ENCODE results near the gene OTOGL. TPM values are rescaled to one million over a fixed set of nuclear protein-coding genes. Genes with fewer than 3 reads are reported as not detected.
"Not testable (repeated sequence)": the region's sequence is repeated elsewhere in the genome, so short reads cannot be mapped to it uniquely, and the experiment has no call there.

OTOGL gene
- total and polyA plus RNA-seq, 4 donors, result 0.54 to 0.99 (median 0.57) TPM

DNA sequence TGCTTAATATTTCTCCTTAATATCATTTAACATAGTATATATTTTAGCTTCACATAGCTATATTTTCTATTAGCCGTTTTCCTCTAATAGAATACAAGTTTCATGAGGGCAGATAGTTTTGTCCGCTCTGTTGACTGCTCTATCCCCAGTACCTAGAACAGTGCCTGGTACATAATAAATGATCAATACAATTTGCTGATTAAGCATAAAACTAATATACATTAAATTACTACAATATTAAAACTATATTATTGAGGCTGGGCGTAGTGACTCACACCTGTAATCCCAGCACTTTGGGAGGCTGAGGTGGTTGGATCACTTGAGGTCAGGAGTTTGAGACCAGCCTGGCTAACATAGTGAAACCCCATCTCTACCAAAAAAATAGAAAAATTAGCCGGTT lies 128.6 kb downstream of the OTOGL start:
- H3K4me3 ChIP-seq (ENCODE audit: low read depth, low read length); H3K27ac ChIP-seq (ENCODE audit: low read depth, low read length); H3K9me3 ChIP-seq (ENCODE audit: control insufficient read depth, insufficient read depth, low read length); H3K36me3 ChIP-seq (ENCODE audit: control insufficient read depth, insufficient read depth, low read length); DNase-seq (ENCODE audit: low read depth in 4 of 6, low spot score in 6 of 6); H3K4me1 ChIP-seq (ENCODE audit: control insufficient read depth, insufficient read depth, low read length); H3K27me3 ChIP-seq (ENCODE audit: control insufficient read depth, insufficient read depth, low read length): not testable (repeated sequence)
- 100% methylated on average over 1 of the region's 4 CpGs for WGBS (ENCODE audit: insufficient coverage)

DNA sequence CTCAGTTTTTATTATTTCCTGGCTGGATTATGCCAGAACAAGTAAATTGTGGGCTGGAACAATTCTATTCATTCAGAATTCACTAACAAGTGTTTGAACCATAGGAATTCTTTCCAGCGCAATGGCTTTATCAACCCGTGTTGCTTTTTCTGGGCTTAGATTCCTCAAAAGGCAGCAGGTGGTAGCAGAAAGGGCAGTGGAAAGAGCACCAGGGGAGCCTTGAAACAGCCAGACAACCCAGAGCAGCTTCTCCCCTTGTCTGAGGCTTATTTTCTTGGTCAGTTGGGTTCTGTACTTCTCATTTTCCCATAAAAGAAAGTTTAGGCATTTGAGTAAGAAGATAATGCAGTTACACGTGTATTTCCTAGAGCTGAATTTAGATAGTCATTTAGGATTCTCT lies 130.7 kb downstream of the OTOGL start:
- H3K4me3 ChIP-seq (ENCODE audit: low read depth, low read length), result no peak overlapping the region
- no peaks in the 10 kb centered on the region for H3K36me3 ChIP-seq (ENCODE audit: control insufficient read depth, insufficient read depth, low read length)
- 14% methylated on average over 2 of the region's 3 CpGs for WGBS (ENCODE audit: insufficient coverage)
- no peak overlapping the region for H3K27ac ChIP-seq (ENCODE audit: low read depth, low read length)
- no peaks in the 10 kb centered on the region for H3K27me3 ChIP-seq (ENCODE audit: control insufficient read depth, insufficient read depth, low read length)
- peak in 5 of 6 donors; percentile 15 to 78 (median 21) for DNase-seq (ENCODE audit: low read depth in 4 of 6, low spot score in 6 of 6)
- no peaks in the 10 kb centered on the region for H3K4me1 ChIP-seq (ENCODE audit: control insufficient read depth, insufficient read depth, low read length)
- no peaks in the 10 kb centered on the region for H3K9me3 ChIP-seq (ENCODE audit: control insufficient read depth, insufficient read depth, low read length)

DNA sequence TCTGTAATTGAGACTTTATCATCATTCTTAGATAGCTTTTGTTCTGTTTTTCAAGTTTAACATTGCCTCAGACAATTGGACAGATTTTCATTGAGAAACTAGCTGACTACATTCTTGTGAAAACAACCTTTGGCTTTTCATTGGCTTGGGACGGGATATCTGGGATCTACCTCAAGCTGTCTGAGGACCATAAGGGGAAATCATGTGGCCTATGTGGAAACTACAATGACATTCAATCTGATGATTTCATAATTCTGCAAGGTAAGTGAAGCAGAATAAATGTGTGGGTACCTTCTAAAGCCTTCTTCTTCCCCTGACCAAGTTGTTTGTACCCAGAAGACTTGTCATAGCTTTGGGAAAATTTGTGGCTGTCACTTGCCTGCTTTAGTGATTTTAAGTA lies 133.5 kb downstream of the OTOGL start:
- H3K27ac ChIP-seq (ENCODE audit: low read depth, low read length), result no peak overlapping the region
- no peaks in the 10 kb centered on the region for H3K9me3 ChIP-seq (ENCODE audit: control insufficient read depth, insufficient read depth, low read length)
- H3K4me1 ChIP-seq (ENCODE audit: control insufficient read depth, insufficient read depth, low read length), result no peaks in the 10 kb centered on the region
- 83% methylated on average over 1 of the region's 1 CpG for WGBS (ENCODE audit: insufficient coverage)
- DNase-seq (ENCODE audit: low read depth in 4 of 6, low spot score in 6 of 6), result no peak
- H3K27me3 ChIP-seq (ENCODE audit: control insufficient read depth, insufficient read depth, low read length), result no peaks in the 10 kb centered on the region
- H3K36me3 ChIP-seq (ENCODE audit: control insufficient read depth, insufficient read depth, low read length), result no peaks in the 10 kb centered on the region
- no peak overlapping the region for H3K4me3 ChIP-seq (ENCODE audit: low read depth, low read length)

DNA sequence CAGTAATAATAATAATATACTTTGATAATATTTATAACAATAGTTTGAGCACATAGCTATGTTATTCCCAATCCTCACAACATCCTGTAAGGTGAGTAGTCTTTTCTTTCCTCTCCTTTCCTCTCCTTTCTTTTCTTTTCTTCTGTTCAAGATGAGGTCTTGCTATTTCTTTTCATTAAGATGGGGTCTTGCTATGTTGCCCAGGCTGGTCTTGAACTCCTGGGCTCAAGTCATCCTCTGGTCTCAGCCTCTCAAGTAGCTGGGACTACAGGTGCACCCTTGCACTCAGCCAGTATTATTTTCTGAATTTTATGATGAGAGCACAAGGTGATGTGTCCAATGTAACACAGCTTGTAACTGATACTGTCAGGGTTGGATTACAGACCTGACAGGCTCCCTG lies 134.6 kb downstream of the OTOGL start:
- Histone ChIP-seq H3K4me3 (ENCODE audit: low read depth, low read length) (no peak overlapping the region), H3K9me3 (ENCODE audit: control insufficient read depth, insufficient read depth, low read length) (no peaks in the 10 kb centered on the region), H3K27ac (ENCODE audit: low read depth, low read length) (no peak overlapping the region), H3K4me1 (ENCODE audit: control insufficient read depth, insufficient read depth, low read length) (no peaks in the 10 kb centered on the region), H3K27me3 (ENCODE audit: control insufficient read depth, insufficient read depth, low read length) (no peaks in the 10 kb centered on the region), H3K36me3 (ENCODE audit: control insufficient read depth, insufficient read depth, low read length) (no peaks in the 10 kb centered on the region)
- no peak for DNase-seq (ENCODE audit: low read depth in 4 of 6, low spot score in 6 of 6)

DNA sequence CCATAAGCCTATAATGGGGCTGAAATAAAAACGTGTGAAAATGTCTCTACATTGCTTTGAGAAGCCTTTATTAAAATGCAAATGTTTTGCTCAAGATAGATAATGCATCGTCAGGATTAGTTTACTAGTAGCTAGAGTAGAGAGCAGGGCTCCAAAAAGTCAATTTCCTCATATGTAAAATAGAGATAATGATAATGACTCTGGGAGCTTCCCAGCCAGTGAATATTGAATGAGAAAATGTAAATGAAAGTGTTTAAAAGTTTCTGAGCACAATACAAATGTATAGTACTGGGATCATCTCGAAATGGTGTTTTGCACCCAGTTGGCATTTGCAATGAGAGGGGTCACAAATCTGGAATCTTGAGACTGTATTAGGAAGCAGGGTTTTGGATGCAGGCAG lies 135.3 kb downstream of the OTOGL start:
- H3K4me1 ChIP-seq (ENCODE audit: control insufficient read depth, insufficient read depth, low read length), result no peaks in the 10 kb centered on the region
- H3K4me3 ChIP-seq (ENCODE audit: low read depth, low read length), result no peak overlapping the region
- DNase-seq (ENCODE audit: low read depth in 4 of 6, low spot score in 6 of 6), result peak in 1 of 6 donors; percentile 43
- H3K27ac ChIP-seq (ENCODE audit: low read depth, low read length), result no peak overlapping the region
- 67% methylated on average over 1 of the region's 3 CpGs for WGBS (ENCODE audit: insufficient coverage)
- H3K27me3 ChIP-seq (ENCODE audit: control insufficient read depth, insufficient read depth, low read length), result no peaks in the 10 kb centered on the region
- H3K36me3 ChIP-seq (ENCODE audit: control insufficient read depth, insufficient read depth, low read length), result no peaks in the 10 kb centered on the region
- no peaks in the 10 kb centered on the region for H3K9me3 ChIP-seq (ENCODE audit: control insufficient read depth, insufficient read depth, low read length)

DNA sequence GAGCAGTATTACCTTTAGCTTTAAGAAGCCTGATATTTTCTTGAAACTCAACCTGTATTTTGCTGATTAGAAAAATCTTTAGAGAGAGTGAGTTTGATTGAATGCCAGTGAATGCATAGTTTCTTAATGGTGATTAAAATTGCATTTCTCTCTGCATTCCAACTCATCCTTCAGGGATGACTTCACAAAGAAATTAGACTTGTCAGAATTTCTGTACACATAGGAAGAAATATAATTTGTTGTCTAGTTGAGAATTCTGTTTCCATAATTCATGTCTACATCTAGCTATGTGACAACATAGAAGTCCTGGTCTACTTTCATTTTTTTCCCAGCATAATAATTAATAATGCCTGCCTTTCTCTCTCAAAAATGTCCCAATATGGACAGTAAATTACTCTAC lies 136.6 kb downstream of the OTOGL start:
- Histone ChIP-seq H3K4me3 (ENCODE audit: low read depth, low read length) (no peak overlapping the region), H3K36me3 (ENCODE audit: control insufficient read depth, insufficient read depth, low read length) (no peaks in the 10 kb centered on the region), H3K4me1 (ENCODE audit: control insufficient read depth, insufficient read depth, low read length) (no peaks in the 10 kb centered on the region), H3K27ac (ENCODE audit: low read depth, low read length) (no peak overlapping the region), H3K9me3 (ENCODE audit: control insufficient read depth, insufficient read depth, low read length) (no peaks in the 10 kb centered on the region), H3K27me3 (ENCODE audit: control insufficient read depth, insufficient read depth, low read length) (no peaks in the 10 kb centered on the region)
- DNase-seq (ENCODE audit: low read depth in 4 of 6, low spot score in 6 of 6), result peak in 1 of 6 donors; percentile 27

DNA sequence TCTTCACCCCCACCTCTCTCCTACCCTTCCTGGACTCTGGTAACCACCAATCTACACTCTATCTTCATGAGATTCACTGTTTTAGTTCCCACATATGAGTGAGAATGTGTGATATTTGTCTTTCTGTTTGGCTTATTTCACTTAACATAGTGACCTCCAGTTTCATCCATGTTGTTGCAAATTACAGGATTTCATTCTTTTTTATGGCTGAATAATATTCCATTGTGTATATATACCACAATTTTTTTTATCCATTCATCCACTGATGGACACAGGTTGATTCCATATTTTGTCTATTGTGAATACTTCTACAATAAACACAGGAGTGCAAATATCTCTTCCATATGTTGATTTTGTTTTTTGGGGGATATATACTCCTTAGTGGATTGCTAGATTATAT lies 140.5 kb downstream of the OTOGL start:
- Histone ChIP-seq H3K4me3 (ENCODE audit: low read depth, low read length) (no peak overlapping the region), H3K27ac (ENCODE audit: low read depth, low read length) (no peak overlapping the region), H3K27me3 (ENCODE audit: control insufficient read depth, insufficient read depth, low read length) (no peaks in the 10 kb centered on the region), H3K4me1 (ENCODE audit: control insufficient read depth, insufficient read depth, low read length) (no peaks in the 10 kb centered on the region), H3K9me3 (ENCODE audit: control insufficient read depth, insufficient read depth, low read length) (no peaks in the 10 kb centered on the region), H3K36me3 (ENCODE audit: control insufficient read depth, insufficient read depth, low read length) (no peaks in the 10 kb centered on the region)
- no peak for DNase-seq (ENCODE audit: low read depth in 4 of 6, low spot score in 6 of 6)

DNA sequence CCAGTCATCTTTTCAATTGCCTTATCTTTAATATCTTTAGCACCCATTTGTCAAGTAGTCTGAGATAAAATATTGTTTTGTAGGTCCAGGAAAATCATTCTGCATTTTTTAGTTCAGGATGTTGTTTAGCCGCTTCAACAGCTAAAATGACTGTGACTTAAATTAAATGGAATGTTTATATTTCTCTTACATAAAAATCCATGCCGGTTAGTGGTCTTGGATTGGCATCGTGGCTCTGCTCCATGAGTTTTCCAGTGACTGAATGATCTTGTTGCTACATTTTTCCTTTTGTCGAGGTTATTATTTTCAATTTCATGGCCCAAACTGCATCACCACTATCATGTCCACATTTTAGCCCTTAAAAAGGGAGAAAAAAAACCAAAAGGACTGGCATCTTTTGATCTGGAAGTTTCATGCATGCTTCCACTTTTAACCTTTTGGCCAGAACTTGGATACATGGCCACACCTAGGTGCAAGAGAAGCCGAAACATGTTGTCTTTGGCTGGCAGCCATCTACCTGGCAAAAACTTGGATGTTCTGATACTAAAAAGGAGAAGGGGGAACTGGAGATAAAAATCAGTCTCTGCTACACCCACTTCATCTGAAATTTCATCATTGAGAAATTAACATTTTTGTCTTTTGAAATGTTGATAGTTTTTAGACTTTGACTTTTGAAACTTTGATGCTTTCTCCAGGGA lies 142.4 kb downstream of the OTOGL start:
- Histone ChIP-seq H3K27ac (ENCODE audit: low read depth, low read length) (no peak overlapping the region), H3K4me1 (ENCODE audit: control insufficient read depth, insufficient read depth, low read length) (no peaks in the 10 kb centered on the region), H3K36me3 (ENCODE audit: control insufficient read depth, insufficient read depth, low read length) (no peaks in the 10 kb centered on the region), H3K27me3 (ENCODE audit: control insufficient read depth, insufficient read depth, low read length) (no peaks in the 10 kb centered on the region), H3K4me3 (ENCODE audit: low read depth, low read length) (no peak overlapping the region), H3K9me3 (ENCODE audit: control insufficient read depth, insufficient read depth, low read length) (no peaks in the 10 kb centered on the region)
- 100% methylated on average over 2 of the region's 5 CpGs for WGBS (ENCODE audit: insufficient coverage)
- DNase-seq (ENCODE audit: low read depth in 4 of 6, low spot score in 6 of 6), result no peak

DNA sequence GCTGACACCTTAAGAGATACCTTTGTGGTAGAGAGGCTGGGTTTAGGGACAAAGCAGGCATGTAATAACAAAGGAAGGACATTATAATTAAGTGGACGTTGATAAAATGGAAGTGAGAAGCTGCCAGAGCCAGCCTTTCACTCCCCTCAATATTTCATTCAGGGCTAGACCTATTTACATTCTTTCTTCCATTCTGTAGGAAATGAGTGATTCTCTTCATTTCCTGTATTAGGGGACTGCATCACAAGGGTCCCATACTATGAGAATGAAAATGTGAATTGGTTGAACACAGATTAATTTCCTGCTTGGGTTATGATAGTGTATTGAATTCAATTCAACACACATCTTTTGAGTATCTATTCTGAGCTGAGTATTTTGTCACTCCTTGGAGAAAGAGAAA lies 143.0 kb downstream of the OTOGL start:
- no CpG with 5 or more reads among the region's 1 CpG for WGBS (ENCODE audit: insufficient coverage)
- no peak for DNase-seq (ENCODE audit: low read depth in 4 of 6, low spot score in 6 of 6)
- H3K9me3 ChIP-seq (ENCODE audit: control insufficient read depth, insufficient read depth, low read length), result no peaks in the 10 kb centered on the region
- no peak overlapping the region for H3K4me3 ChIP-seq (ENCODE audit: low read depth, low read length)
- H3K27me3 ChIP-seq (ENCODE audit: control insufficient read depth, insufficient read depth, low read length), result no peaks in the 10 kb centered on the region
- no peaks in the 10 kb centered on the region for H3K4me1 ChIP-seq (ENCODE audit: control insufficient read depth, insufficient read depth, low read length)
- no peaks in the 10 kb centered on the region for H3K36me3 ChIP-seq (ENCODE audit: control insufficient read depth, insufficient read depth, low read length)
- no peak overlapping the region for H3K27ac ChIP-seq (ENCODE audit: low read depth, low read length)

DNA sequence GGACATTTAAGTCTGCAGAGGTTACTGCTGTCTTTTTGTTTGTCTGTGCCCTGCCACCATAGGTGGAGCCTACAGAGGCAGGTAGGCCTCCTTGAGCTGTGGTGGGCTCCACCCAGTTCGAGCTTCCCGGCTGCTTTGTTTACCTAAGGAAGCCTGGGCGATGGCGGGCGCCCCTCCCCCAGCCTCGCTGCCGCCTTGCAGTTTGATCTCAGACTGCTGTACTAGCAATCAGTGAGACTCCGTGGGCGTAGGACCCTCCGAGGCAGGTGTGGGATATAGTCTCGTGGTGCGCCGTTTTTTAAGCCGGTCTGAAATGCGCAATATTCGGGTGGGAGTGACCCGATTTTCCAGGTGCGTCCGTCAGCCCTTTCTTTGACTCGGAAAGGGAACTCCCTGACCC lies 150.2 kb downstream of the OTOGL start:
- not testable (repeated sequence) for H3K4me3 ChIP-seq (ENCODE audit: low read depth, low read length); H3K9me3 ChIP-seq (ENCODE audit: control insufficient read depth, insufficient read depth, low read length); DNase-seq (ENCODE audit: low read depth in 4 of 6, low spot score in 6 of 6); H3K27me3 ChIP-seq (ENCODE audit: control insufficient read depth, insufficient read depth, low read length); H3K4me1 ChIP-seq (ENCODE audit: control insufficient read depth, insufficient read depth, low read length); H3K36me3 ChIP-seq (ENCODE audit: control insufficient read depth, insufficient read depth, low read length); H3K27ac ChIP-seq (ENCODE audit: low read depth, low read length)
- WGBS (ENCODE audit: insufficient coverage), result 69% methylated on average over 16 of the region's 20 CpGs
